Measurements from ENCODE around the gene CD247.

GRCh38 chr1:167493372-167493771 is 25.0 kb downstream of the CD247 start:
- TF ChIP-seq RAD21 (conservative IDR thresholded peaks at IDR 0.05 in 1 of 2, IDR thresholded peaks at IDR 0.05 in 1 of 2) (no peak), ZSCAN20 (CRISPR knock-in tag; IDR thresholded peaks at IDR 0.05) (no peak), POLR2A (IDR thresholded peaks at IDR 0.05; ENCODE audit: low read length) (no peak), BCL3 (IDR thresholded peaks at IDR 0.05) (no peak), PHF8 (IDR thresholded peaks at IDR 0.05; ENCODE audit: borderline replicate concordance, low read depth) (no peak)
